ENCODE data around the gene SIN3A.

GRCh38 chr15:75453703-75454470 is 2.4 kb upstream of the SIN3A start:
- no peak for TF ChIP-seq CTCF (conservative IDR thresholded peaks at IDR 0.05; ENCODE audit: low read length)
- no peak for TF ChIP-seq EZH2phosphoT487 (IDR thresholded peaks at IDR 0.05; ENCODE audit: borderline replicate concordance, low read depth, low read length)

Measured in OCI-LY7 (cell line).